ENCODE measurements around the gene MAGEB17.
"Not testable (repeated sequence)": the region's sequence is repeated elsewhere in the genome, so short reads cannot be mapped to it uniquely, and the experiment has no call there.

DNA sequence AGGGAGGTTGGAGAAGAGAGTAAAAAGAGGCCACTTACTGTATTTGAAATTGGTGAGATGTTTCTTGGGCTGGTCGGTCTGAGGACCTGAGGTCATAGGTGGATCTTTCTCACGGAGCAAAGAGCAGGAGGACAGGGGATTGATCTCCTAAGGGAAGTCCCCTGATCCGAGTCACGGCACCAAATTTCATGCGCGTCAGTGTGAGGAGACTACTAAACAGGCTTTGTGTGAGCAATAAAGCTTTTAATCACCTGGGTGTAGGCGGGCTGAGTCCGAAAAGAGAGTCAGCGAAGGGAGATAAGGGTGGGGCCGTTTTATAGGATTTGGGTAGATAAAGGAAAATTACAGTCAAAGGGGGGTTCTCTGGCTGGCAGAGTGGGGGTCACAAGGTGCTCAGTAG lies 16.6 kb downstream of the MAGEB17 start:
- TF ChIP-seq, protein P1, sequence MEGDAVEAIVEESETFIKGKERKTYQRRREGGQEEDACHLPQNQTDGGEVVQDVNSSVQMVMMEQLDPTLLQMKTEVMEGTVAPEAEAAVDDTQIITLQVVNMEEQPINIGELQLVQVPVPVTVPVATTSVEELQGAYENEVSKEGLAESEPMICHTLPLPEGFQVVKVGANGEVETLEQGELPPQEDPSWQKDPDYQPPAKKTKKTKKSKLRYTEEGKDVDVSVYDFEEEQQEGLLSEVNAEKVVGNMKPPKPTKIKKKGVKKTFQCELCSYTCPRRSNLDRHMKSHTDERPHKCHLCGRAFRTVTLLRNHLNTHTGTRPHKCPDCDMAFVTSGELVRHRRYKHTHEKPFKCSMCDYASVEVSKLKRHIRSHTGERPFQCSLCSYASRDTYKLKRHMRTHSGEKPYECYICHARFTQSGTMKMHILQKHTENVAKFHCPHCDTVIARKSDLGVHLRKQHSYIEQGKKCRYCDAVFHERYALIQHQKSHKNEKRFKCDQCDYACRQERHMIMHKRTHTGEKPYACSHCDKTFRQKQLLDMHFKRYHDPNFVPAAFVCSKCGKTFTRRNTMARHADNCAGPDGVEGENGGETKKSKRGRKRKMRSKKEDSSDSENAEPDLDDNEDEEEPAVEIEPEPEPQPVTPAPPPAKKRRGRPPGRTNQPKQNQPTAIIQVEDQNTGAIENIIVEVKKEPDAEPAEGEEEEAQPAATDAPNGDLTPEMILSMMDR (IDR thresholded peaks at IDR 0.05): not testable (repeated sequence)
- TF ChIP-seq POLR2A (IDR thresholded peaks at IDR 0.05): not testable (repeated sequence)

All from esophagus squamous epithelium (tissue), 4 donors.